ENCODE results near the gene GSK3A.
A peak's percentile ranks its signal among the peaks of the same experiment; 100 is the strongest.

The GSK3A gene

DNA sequence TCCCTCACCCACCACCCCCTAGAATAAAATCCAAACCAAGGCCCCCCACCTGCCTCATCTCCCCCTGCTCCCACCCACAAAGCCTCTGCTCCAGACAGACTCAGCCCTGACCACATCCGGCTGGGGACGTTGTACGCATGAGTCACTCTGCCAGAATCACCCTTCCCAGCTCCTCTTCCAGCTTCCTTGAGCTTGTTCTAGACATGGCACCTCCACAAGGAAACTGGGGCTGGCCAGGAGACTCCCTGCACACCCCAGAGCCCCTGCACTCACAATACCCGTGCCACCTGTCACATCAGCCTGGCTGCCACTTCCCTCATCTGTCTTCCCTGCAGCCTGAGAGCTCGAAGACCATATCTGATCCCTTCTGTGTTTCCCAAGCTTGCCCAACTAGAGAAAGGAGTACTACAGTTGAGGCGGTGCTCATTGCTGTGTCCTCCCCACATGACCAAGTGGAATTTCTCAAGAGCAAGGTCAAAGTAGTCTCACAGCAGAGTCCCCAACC lies 34.6 kb downstream of the GSK3A start:
- no peak for DNase-seq (ENCODE audit: extremely low spot score, insufficient read length, low read depth)
- no peak for FAIRE-seq

DNA sequence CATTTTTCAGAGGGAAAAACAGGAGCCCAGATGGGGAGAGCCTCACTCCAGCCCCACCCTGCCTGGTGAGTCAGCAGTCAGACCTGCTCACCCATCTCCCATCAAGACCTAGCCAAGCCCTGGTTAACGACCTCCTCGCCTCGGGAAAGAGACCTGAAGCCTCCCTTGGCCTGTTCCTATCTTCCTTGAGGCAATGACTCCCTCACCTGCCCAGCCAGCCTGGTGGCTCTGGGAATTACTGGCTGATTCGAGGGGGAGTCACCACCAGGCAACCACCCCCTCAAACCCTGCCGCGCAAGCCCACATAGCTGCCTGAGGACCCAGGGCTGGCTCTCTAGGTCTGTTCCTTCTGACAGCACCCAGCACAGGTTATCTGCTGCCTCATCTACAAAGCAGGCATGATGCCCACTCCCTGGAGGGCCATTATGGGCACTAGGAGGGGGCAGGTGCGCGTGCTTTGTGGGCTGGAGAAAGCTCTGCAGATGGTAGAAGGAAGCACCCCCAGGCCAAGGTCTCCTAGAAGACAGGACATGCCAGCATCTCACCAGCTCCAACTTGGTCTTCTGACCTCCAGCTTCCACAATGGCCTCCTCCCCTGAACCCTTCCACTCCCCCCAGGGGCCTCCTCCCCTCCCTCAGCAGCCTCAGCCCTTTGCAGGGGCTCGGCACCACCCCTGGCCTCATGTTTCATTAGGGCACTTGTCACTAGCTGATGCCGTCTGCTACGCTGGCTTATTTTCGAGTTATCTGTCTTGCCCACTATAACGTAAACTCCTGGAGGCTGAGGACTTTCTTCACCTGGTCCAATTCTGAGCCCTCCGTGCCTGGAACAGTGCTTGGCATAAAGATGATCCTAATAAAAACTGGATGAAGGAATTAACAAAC lies 35.3 kb downstream of the GSK3A start:
- DNase-seq (ENCODE audit: extremely low spot score, insufficient read length, low read depth) (no peak), FAIRE-seq (no peak)

- DNase-seq (ENCODE audit: extremely low spot score, insufficient read length, low read depth) (no peak), FAIRE-seq (no peak)
Observed at GRCh38 chr19:42204664-42205063, 37.7 kb downstream of the GSK3A start.

GRCh38 chr19:42203700-42204099 lies 38.7 kb downstream of the GSK3A start:
- DNase-seq (ENCODE audit: extremely low spot score, insufficient read length, low read depth), result no peak
- FAIRE-seq, result no peak

DNA sequence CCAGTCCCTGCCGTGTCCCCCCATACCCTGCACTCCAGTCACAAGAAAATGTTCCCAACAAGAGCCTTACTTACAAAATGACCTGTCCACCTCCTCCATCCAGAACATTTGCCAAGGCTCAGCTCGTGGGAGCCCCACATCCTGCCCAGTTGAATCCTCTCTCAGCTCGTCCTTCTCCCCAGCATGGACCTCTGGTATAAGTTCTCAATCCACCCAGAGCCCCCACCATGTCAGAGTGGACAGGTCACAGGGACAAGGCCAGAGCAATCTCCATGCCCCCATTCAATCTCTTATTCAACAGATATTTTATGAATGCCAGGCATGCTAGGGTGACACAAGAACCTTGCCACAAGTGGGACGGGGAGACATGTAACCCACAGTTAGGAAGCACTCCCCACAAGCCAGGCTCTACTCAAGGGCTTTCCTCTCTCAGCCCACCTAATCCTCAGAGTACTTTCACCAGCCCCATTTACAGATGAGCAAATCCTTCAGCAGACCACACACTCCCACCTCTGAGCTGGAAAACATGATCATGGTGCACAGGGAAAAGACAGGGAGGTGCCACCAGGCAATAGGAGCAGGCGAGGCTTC lies 40.0 kb downstream of the GSK3A start:
- DNase-seq (ENCODE audit: extremely low spot score, insufficient read length, low read depth), result no peak
- no peak for FAIRE-seq

- FAIRE-seq (peak; percentile 98), DNase-seq (ENCODE audit: extremely low spot score, insufficient read length, low read depth) (no peak)
Observed at GRCh38 chr19:42201489-42202289, 40.7 kb downstream of the GSK3A start.

DNA sequence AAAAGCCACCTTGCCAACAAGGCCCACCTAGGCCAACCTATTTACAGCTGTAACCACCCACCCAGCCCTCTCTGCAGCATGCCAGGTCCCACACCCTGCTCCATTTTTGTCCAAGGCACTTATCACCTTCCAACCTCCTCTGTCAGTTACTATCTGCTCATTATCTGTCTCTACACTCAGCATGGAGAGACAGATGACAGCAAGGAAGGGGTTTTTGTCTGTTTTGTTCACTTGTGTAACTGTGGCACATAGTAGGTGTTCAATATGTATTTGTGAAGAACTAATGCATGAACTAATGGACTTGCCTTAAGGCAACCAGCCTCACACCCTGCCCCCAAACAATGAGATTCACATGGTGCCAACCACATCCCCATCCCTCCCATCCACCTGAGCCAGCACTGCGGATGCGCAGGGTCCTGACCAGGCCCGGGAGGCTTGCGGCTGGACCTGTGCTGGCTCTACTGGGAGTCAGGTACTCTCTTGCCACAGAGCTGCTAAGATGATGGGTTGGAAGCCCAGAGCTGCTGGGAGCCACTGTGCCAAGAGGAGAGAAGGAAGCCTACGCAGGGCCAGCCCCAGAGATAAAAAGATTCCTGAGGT lies 42.2 kb downstream of the GSK3A start:
- FAIRE-seq, result no peak
- DNase-seq (ENCODE audit: extremely low spot score, insufficient read length, low read depth), result no peak

- no peak for DNase-seq (ENCODE audit: extremely low spot score, insufficient read length, low read depth)
- FAIRE-seq, result peak; percentile 98
Observed at GRCh38 chr19:42199440-42200115, 42.8 kb downstream of the GSK3A start.

GRCh38 chr19:42198676-42199439 lies 43.5 kb downstream of the GSK3A start:
- FAIRE-seq (no peak), DNase-seq (ENCODE audit: extremely low spot score, insufficient read length, low read depth) (no peak)

DNA sequence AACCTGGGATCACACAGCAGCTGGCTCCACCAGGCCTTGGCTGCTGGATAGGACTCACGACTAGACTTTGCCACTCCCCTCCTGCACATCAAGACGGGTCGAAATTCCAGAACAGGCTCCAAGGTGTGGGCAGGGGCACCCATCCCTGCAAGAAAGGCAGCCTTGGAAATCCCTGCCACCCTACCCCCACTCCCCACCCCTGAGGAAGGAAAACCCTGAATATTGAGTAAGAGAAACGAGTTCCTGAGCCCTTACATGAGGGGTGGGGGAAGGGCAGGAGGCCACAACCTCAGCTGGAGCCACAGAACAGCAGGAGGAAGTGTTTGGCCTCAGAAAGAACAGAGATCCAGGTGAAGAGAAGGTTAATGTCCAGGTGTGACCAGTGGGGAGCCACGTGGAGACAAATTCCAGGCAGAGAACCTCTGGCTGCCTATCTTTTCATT lies 45.0 kb downstream of the GSK3A start:
- peak; percentile 55 for FAIRE-seq

GRCh38 chr19:42196011-42197001 lies 46.1 kb downstream of the GSK3A start:
- DNase-seq (ENCODE audit: extremely low spot score, insufficient read length, low read depth) (no peak), FAIRE-seq (no peak)

More for the DNA sequence above, 45.0 kb downstream of the GSK3A start:
- no peak for DNase-seq (ENCODE audit: extremely low spot score, insufficient read length, low read depth)

DNA sequence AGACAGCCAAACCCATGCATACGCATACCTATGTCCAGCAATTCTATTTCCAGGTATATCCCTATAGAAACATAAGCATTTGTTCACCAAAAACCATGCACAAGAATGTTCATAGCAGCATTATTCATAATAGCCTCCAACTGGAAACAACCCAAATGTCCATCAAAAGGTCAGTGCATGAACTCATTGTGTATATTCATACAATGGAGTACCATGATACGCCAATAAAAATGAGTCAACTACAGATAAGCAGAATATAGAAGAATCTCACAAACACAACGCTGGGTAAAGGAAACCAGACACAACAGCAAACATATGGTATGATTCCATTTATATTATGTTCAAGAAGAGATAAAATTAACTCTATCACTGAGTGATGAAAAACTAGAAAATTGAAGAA lies 48.7 kb downstream of the GSK3A start:
- FAIRE-seq, result no peak

GRCh38 chr19:42193294-42193693 lies 49.1 kb downstream of the GSK3A start:
- DNase-seq (ENCODE audit: extremely low spot score, insufficient read length, low read depth) (no peak), FAIRE-seq (no peak)

More for the DNA sequence above, 48.7 kb downstream of the GSK3A start:
- no peak for DNase-seq (ENCODE audit: extremely low spot score, insufficient read length, low read depth)

DNA sequence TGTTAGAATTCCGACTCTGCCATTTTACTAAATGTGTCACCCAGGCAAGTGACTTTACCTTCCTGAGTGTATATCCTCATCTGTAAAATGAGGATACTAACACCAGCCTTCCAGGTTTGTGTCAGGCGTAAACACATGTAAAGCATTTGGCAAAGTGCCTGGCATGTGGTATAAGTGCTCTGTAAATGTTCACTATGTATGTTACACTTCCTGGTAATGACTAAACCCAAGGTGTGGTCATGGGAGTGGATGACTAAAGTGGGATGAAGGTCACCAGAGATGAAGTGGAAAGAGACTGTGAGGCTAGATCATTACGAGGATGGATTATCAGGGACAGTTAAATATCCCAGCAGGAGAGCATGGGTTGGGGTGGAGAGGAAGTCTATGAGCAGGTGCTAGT lies 50.5 kb downstream of the GSK3A start:
- peak; percentile 65 for FAIRE-seq
- no peak for DNase-seq (ENCODE audit: extremely low spot score, insufficient read length, low read depth)

DNA sequence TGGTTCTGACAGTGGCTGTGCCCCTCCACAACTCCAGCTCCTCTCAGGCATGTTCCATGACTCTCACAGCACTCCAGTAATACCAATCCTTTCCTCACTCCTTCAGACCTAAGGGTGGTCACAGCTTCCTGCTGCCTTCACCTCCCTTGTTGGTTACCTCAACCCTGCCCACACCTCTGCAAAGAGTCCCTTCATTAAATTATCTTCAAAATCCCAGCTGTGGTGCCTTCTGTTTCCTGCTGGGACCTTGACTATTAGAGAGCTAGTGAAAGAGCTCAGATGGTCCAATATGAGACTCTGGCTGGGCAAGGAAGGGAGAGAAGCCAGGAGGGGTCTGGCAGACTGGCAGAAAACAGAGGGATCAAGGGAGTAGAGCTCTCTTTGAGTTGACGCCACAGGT lies 51.1 kb downstream of the GSK3A start:
- no peak for DNase-seq (ENCODE audit: extremely low spot score, insufficient read length, low read depth)
- no peak for FAIRE-seq

DNA sequence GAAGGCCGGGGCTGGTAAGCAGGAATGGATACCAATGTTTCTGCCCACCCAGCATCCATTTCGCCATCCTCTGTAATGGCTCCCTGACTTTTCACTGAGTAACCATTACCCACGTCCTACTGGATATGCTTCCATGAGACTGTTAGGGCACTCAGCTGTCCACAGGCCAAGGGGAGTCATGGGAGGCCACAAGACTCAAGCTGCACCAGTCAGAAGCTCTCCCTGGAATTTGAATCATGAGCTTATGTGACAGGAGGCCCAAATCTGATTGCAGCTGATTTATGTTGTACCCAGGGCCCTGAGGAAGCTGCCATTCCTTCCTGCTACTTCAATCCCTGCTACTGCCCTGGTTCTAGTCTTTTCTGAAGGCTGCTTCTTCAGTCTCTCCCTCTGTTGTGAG lies 53.3 kb downstream of the GSK3A start:
- DNase-seq (ENCODE audit: extremely low spot score, insufficient read length, low read depth) (no peak), FAIRE-seq (no peak)

DNA sequence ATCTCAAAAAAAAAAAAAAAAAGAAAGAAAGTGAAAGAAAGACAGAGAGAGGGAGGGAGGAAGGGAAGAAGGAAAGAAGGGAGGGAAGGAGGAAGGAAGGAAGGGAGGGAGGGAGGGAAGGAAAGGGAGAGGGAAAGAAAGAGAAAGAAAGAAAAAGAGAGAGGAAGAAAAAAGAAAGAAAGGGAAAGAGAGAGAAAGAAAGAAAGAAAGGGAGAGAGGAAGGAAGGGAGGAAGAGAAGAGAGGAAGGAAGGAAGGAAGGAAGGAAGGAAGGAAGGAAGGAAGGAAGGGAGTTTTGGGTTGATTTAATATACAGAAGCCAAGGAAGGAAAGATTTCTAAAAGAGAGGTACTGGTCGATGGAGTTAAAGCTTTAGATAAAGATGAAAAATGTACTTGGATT lies 53.7 kb downstream of the GSK3A start:
- no peak for DNase-seq (ENCODE audit: extremely low spot score, insufficient read length, low read depth)
- FAIRE-seq, result no peak

DNA sequence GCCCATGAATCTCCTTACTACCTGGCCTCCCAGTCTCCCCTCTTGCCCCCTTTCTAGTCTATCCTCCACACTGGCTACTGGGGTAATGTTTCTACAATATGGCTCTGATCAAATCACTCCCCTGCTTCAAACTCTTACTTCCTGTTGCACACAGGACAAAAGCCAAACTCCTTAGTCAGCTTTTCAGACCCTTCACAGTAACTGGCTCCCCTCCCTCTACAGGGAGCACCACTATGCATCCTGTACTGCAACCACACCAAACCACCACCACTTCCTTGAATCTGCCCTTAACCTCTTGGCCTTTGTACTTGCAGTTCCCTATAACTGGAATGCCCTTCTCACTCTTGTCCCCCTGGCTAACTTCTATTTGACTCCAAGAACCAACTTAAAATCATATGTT lies 57.1 kb downstream of the GSK3A start:
- FAIRE-seq (peak; percentile 36), DNase-seq (ENCODE audit: extremely low spot score, insufficient read length, low read depth) (no peak)
